WTC11 (cell line): Measurements from ENCODE around the gene TIGD2.

Experiments
- CBFB ChIP-seq: sonication (generic); formaldehyde crosslinking; IDR thresholded peaks from 2 replicates; pipeline ENCODE4 v1.8.1; 2022; ENCODE audit warnings: mild to moderate bottlenecking, low read depth, missing genetic modification reagents
- CREM ChIP-seq: sonication (generic); formaldehyde crosslinking; IDR thresholded peaks from 2 replicates; pipeline ENCODE4 v1.8.1; 2022; ENCODE audit warnings: mild to moderate bottlenecking, missing genetic modification reagents, moderate library complexity
- ETV6 ChIP-seq: sonication (generic); formaldehyde crosslinking; IDR thresholded peaks from 2 replicates; pipeline ENCODE4 v1.8.1; 2022; ENCODE audit warnings: mild to moderate bottlenecking, missing genetic modification reagents
- NFYB ChIP-seq: sonication (generic); formaldehyde crosslinking; conservative IDR thresholded peaks from 2 replicates; pipeline ENCODE4 v1.8.0; 2022; ENCODE audit warnings: low read depth, missing genetic modification reagents
- NR1H2 ChIP-seq: sonication (generic); formaldehyde crosslinking; IDR thresholded peaks from 2 replicates; pipeline ENCODE4 v1.9.0; 2021; ENCODE audit warnings: mild to moderate bottlenecking, moderate library complexity, missing genetic modification reagents
- NR3C1 ChIP-seq: sonication (generic); formaldehyde crosslinking; conservative IDR thresholded peaks from 2 replicates; pipeline ENCODE4 v1.8.1; 2023; ENCODE audit warnings: low read depth, mild to moderate bottlenecking, missing genetic modification reagents
- SP1 ChIP-seq: sonication (generic); formaldehyde crosslinking; conservative IDR thresholded peaks from 2 replicates; pipeline ENCODE4 v1.8.1; 2022; ENCODE audit warnings: missing genetic modification reagents
- TF ChIP-seq, protein P1 (sequence below): fragments of 200-600 bp; IDR thresholded peaks from 2 replicates; pipeline ENCODE4 v1.8.0; 2022; ENCODE audit warnings: antibody characterized with exemption
- TF ChIP-seq, protein P2 (sequence below): sonication (generic); formaldehyde crosslinking; IDR thresholded peaks from 2 replicates; pipeline ENCODE4 v1.8.0; 2022; ENCODE audit warnings: mild to moderate bottlenecking, missing genetic modification reagents
- TF ChIP-seq, protein P3 (sequence below): sonication (generic); formaldehyde crosslinking; IDR thresholded peaks from 2 replicates; pipeline ENCODE4 v1.8.1; 2023; ENCODE audit warnings: mild to moderate bottlenecking, missing genetic modification reagents
- TF ChIP-seq, protein P4 (sequence below): sonication (generic); formaldehyde crosslinking; IDR thresholded peaks from 2 replicates; pipeline ENCODE4 v1.8.0; 2023; ENCODE audit warnings: missing genetic modification reagents, mild to moderate bottlenecking, borderline replicate concordance
- TF ChIP-seq, protein P5 (sequence below): sonication (generic); formaldehyde crosslinking; IDR thresholded peaks from 2 replicates; pipeline ENCODE4 v1.8.1; 2022; ENCODE audit warnings: low read depth, missing genetic modification reagents, borderline replicate concordance
- TF ChIP-seq, protein P6 (sequence below): sonication (generic); formaldehyde crosslinking; IDR thresholded peaks from 2 replicates; pipeline ENCODE4 v1.8.1; 2022; ENCODE audit warnings: missing genetic modification reagents, borderline replicate concordance

DNA sequence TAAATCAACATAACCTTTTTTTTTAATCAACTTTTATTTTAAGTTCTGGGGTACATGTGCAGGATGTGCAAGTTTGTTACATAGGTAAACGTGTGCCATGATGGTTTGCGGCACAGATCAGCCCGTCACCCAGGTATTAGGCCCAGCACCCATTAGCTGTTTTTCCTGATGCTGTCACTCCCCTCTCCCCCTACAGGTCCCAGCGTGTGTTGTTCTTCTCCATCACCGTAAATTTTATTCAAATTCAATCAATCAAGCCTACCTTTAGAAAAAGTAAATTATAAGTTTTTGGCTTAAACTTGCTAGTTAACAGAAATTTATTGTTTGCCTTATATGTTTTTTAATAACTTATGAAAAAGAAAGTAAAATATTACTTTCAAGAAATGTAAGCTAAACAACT is 25.9 kb downstream of the TIGD2 start:
- TF ChIP-seq, protein P1, sequence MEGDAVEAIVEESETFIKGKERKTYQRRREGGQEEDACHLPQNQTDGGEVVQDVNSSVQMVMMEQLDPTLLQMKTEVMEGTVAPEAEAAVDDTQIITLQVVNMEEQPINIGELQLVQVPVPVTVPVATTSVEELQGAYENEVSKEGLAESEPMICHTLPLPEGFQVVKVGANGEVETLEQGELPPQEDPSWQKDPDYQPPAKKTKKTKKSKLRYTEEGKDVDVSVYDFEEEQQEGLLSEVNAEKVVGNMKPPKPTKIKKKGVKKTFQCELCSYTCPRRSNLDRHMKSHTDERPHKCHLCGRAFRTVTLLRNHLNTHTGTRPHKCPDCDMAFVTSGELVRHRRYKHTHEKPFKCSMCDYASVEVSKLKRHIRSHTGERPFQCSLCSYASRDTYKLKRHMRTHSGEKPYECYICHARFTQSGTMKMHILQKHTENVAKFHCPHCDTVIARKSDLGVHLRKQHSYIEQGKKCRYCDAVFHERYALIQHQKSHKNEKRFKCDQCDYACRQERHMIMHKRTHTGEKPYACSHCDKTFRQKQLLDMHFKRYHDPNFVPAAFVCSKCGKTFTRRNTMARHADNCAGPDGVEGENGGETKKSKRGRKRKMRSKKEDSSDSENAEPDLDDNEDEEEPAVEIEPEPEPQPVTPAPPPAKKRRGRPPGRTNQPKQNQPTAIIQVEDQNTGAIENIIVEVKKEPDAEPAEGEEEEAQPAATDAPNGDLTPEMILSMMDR = no peak
- TF ChIP-seq, protein P2, sequence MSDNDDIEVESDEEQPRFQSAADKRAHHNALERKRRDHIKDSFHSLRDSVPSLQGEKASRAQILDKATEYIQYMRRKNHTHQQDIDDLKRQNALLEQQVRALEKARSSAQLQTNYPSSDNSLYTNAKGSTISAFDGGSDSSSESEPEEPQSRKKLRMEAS (CRISPR knock-in tag) = no peak
- TF ChIP-seq, protein P3, sequence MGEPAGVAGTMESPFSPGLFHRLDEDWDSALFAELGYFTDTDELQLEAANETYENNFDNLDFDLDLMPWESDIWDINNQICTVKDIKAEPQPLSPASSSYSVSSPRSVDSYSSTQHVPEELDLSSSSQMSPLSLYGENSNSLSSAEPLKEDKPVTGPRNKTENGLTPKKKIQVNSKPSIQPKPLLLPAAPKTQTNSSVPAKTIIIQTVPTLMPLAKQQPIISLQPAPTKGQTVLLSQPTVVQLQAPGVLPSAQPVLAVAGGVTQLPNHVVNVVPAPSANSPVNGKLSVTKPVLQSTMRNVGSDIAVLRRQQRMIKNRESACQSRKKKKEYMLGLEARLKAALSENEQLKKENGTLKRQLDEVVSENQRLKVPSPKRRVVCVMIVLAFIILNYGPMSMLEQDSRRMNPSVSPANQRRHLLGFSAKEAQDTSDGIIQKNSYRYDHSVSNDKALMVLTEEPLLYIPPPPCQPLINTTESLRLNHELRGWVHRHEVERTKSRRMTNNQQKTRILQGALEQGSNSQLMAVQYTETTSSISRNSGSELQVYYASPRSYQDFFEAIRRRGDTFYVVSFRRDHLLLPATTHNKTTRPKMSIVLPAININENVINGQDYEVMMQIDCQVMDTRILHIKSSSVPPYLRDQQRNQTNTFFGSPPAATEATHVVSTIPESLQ (CRISPR knock-in tag) = no peak
- TF ChIP-seq NR3C1 (CRISPR knock-in tag) = no peak
- TF ChIP-seq NFYB (CRISPR knock-in tag) = no peak
- TF ChIP-seq, protein P4, sequence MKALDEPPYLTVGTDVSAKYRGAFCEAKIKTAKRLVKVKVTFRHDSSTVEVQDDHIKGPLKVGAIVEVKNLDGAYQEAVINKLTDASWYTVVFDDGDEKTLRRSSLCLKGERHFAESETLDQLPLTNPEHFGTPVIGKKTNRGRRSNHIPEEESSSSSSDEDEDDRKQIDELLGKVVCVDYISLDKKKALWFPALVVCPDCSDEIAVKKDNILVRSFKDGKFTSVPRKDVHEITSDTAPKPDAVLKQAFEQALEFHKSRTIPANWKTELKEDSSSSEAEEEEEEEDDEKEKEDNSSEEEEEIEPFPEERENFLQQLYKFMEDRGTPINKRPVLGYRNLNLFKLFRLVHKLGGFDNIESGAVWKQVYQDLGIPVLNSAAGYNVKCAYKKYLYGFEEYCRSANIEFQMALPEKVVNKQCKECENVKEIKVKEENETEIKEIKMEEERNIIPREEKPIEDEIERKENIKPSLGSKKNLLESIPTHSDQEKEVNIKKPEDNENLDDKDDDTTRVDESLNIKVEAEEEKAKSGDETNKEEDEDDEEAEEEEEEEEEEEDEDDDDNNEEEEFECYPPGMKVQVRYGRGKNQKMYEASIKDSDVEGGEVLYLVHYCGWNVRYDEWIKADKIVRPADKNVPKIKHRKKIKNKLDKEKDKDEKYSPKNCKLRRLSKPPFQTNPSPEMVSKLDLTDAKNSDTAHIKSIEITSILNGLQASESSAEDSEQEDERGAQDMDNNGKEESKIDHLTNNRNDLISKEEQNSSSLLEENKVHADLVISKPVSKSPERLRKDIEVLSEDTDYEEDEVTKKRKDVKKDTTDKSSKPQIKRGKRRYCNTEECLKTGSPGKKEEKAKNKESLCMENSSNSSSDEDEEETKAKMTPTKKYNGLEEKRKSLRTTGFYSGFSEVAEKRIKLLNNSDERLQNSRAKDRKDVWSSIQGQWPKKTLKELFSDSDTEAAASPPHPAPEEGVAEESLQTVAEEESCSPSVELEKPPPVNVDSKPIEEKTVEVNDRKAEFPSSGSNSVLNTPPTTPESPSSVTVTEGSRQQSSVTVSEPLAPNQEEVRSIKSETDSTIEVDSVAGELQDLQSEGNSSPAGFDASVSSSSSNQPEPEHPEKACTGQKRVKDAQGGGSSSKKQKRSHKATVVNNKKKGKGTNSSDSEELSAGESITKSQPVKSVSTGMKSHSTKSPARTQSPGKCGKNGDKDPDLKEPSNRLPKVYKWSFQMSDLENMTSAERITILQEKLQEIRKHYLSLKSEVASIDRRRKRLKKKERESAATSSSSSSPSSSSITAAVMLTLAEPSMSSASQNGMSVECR (CRISPR knock-in tag) = no peak
- TF ChIP-seq, protein P5, sequence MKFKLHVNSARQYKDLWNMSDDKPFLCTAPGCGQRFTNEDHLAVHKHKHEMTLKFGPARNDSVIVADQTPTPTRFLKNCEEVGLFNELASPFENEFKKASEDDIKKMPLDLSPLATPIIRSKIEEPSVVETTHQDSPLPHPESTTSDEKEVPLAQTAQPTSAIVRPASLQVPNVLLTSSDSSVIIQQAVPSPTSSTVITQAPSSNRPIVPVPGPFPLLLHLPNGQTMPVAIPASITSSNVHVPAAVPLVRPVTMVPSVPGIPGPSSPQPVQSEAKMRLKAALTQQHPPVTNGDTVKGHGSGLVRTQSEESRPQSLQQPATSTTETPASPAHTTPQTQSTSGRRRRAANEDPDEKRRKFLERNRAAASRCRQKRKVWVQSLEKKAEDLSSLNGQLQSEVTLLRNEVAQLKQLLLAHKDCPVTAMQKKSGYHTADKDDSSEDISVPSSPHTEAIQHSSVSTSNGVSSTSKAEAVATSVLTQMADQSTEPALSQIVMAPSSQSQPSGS (CRISPR knock-in tag) = no peak
- TF ChIP-seq ETV6 = no peak
- TF ChIP-seq SP1 = no peak
- no peak for TF ChIP-seq CBFB (CRISPR knock-in tag)
- TF ChIP-seq, protein P6, sequence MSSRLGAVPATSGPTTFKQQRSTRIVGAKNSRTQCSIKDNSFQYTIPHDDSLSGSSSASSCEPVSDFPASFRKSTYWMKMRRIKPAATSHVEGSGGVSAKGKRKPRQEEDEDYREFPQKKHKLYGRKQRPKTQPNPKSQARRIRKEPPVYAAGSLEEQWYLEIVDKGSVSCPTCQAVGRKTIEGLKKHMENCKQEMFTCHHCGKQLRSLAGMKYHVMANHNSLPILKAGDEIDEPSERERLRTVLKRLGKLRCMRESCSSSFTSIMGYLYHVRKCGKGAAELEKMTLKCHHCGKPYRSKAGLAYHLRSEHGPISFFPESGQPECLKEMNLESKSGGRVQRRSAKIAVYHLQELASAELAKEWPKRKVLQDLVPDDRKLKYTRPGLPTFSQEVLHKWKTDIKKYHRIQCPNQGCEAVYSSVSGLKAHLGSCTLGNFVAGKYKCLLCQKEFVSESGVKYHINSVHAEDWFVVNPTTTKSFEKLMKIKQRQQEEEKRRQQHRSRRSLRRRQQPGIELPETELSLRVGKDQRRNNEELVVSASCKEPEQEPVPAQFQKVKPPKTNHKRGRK (CRISPR knock-in tag) = no peak
- no peak for TF ChIP-seq NR1H2
- no peak for TF ChIP-seq CREM (CRISPR knock-in tag)
